Gastrocnemius medialis (tissue), 4 donors: ENCODE data around the gene SREBF2. TPM values are rescaled to one million over a fixed set of nuclear protein-coding genes. Genes with fewer than 3 reads are reported as not detected.

Experiments used
- ATAC-seq, 2 donors: fragments of 150-250 bp; one replicate each; pipeline ENCODE4 v1.9.1; 2016
- DNase-seq, 2 donors: peaks; one replicate each; pipeline ENCODE4 v3.0.0-alpha.2; 2019
- H3K27ac ChIP-seq, 4 donors: fragments of 200-600 bp; sonication (generic); 1 replicate in 1 of 4; 2 replicates in 3 of 4; pipeline ENCODE4 v1.5.1; 2016 to 2018; ENCODE audit warnings: mild to moderate bottlenecking in 2 of 4, moderate library complexity in 1 of 4
- H3K27me3 ChIP-seq, 3 donors: fragments of 200-600 bp; sonication (generic) in 2 of 3; 1 replicate in 1 of 3; 2 replicates in 2 of 3; pipeline versions ENCODE4 v1.5.1 to v1.6.0; 2016 to 2019; ENCODE audit warnings: mild to moderate bottlenecking in 1 of 3, moderate library complexity in 1 of 3
- H3K36me3 ChIP-seq, 2 donors: fragments of 200-600 bp; sonication (generic) in 1 of 2; one replicate each; pipeline ENCODE4 v1.5.1; 2017 to 2018
- H3K4me1 ChIP-seq, 2 donors: fragments of 200-600 bp; sonication (generic) in 1 of 2; one replicate each; pipeline ENCODE4 v1.5.1; 2016 to 2017; ENCODE audit warnings: mild to moderate bottlenecking in 2 of 2
- H3K4me3 ChIP-seq, 4 donors: fragments of 200-600 bp; sonication (generic) in 3 of 4; 1 replicate in 1 of 4; 2 replicates in 3 of 4; pipeline ENCODE4 v1.5.1; 2016 to 2019; ENCODE audit warnings: mild to moderate bottlenecking in 2 of 4
- H3K9me3 ChIP-seq, 3 donors: fragments of 200-600 bp; sonication (generic) in 2 of 3; 1 replicate in 1 of 3; 2 replicates in 2 of 3; pipeline ENCODE4 v1.5.1; 2016 to 2019
- CTCF ChIP-seq, 5 experiments: fragments of 450-650 bp in 3 of 5; fragments of 200-600 bp in 2 of 5; sonication (generic) in 2 of 5; IDR thresholded peaks in 4 of 5; conservative IDR thresholded peaks in 1 of 5; 1 replicate in 4 of 5; 2 replicates in 1 of 5; pipeline ENCODE4 v1.5.1; 2016 to 2019; ENCODE audit warnings: antibody characterized with exemption in 5 of 5, mild to moderate bottlenecking in 3 of 5, moderate library complexity in 3 of 5
- POLR2A ChIP-seq, 2 donors: fragments of 450-650 bp; IDR thresholded peaks; one replicate each; pipeline ENCODE4 v1.6.1; 2017; ENCODE audit warnings: antibody characterized with exemption in 2 of 2, mild to moderate bottlenecking in 2 of 2, moderate library complexity in 2 of 2
- in situ Hi-C, 4 donors: fragments of 200-750 bp; cut with MboI; loops; one replicate each; pipeline versions ENCODE4 v1.15.0 to v1.8.0; 2017; ENCODE audit warnings: low sequenced_read_pairs in 4 of 4
- intact Hi-C: fragments of 100-400 bp; cut with DNase I; formaldehyde crosslinking; loops from one replicate; pipeline ENCODE4 v1.15.1; 2023; ENCODE audit warnings: low total_unique reads
- total RNA-seq, 4 donors: library from RNA; depleted of rRNA; stranded (reverse); fragments of >200 nt; gene quantifications; one replicate each; pipeline versions ENCODE4 v1.1.0 to v1.2.3, GENCODE V29; 2016

The SREBF2 gene
- total RNA-seq, 4 donors from 2014 or later: 25.1 to 40.9 (median 36.1) TPM

DNA sequence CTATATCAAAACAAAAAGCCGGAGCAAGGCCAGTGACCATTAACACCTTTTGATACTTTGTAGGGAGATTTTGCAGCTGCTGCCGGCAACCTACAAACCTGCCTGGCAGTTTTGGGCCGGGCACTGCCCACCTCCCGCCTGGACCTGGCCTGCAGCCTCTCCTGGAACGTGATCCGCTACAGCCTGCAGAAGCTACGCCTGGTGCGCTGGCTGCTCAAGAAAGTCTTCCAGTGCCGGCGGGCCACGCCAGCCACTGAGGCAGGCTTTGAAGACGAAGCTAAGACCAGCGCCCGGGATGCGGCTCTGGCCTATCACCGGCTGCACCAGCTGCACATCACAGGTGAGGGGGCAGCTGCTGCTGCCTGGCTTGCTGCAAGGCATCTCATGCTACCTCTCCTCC lies 47.7 kb downstream of the SREBF2 start:
- peak in 1 of 2 donors; percentile 47 for DNase-seq
- H3K4me3 ChIP-seq: no peak overlapping the region
- TF ChIP-seq POLR2A (IDR thresholded peaks at IDR 0.05): no peak
- no peak for TF ChIP-seq CTCF (IDR thresholded peaks at IDR 0.05 in 4 of 5, conservative IDR thresholded peaks at IDR 0.05 in 1 of 5)
- in situ Hi-C loops: no loop called here
- H3K36me3 ChIP-seq: peaks cover 2 to 60% of the 10 kb centered on the region in 2 donors
- H3K4me1 ChIP-seq: peaks cover 10 to 15% of the 10 kb centered on the region in 2 donors
- no peaks in the 10 kb centered on the region for H3K9me3 ChIP-seq
- peak overlapping the region in 1 of 4 donors; percentile 2 for H3K27ac ChIP-seq
- ATAC-seq: peak; percentile 42 to 67
- no peaks in the 10 kb centered on the region for H3K27me3 ChIP-seq
- intact Hi-C loops: no loop called here

- intact Hi-C loops: no loop called here
- in situ Hi-C loops: no loop called here
- Histone ChIP-seq H3K36me3 (peaks cover 0 to 75% of the 10 kb centered on the region in 2 donors), H3K4me3 (no peak overlapping the region), H3K27ac (peak overlapping the region in 2 of 4 donors; percentile 30 to 32), H3K4me1 (peaks cover 10 to 15% of the 10 kb centered on the region in 2 donors), H3K27me3 (no peaks in the 10 kb centered on the region), H3K9me3 (no peaks in the 10 kb centered on the region)
- DNase-seq: no peak
- peak in 1 of 2 donors; percentile 8 for ATAC-seq
- TF ChIP-seq CTCF (IDR thresholded peaks at IDR 0.05 in 4 of 5, conservative IDR thresholded peaks at IDR 0.05 in 1 of 5): no peak
Observed at GRCh38 chr22:41883400-41883799, 50.5 kb downstream of the SREBF2 start.

DNA sequence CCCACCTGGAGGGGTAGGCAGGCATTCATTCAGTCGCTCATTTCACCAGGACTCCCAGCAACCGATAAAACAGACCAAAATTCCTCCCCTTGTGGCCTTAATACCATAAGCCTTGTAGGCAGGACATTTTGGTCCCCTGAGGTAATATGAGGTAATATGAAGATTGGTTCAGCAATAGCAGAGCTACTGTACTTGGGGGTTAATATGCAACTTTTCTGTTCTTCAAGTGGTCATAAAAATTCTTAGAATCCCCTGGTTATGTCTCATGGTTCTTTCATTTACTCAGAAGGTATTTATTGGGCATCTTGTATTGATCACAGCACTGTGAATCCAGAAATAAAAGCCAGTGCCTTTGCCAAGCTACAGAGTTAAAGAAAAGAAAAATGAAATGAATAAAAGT lies 52.2 kb downstream of the SREBF2 start:
- Histone ChIP-seq H3K9me3 (no peaks in the 10 kb centered on the region), H3K27me3 (no peaks in the 10 kb centered on the region), H3K4me1 (peaks cover 11 to 15% of the 10 kb centered on the region in 2 donors), H3K36me3 (peaks cover 0 to 74% of the 10 kb centered on the region in 2 donors), H3K27ac (peak overlapping the region in 1 of 4 donors; percentile 33), H3K4me3 (no peak overlapping the region)
- TF ChIP-seq CTCF (IDR thresholded peaks at IDR 0.05 in 4 of 5, conservative IDR thresholded peaks at IDR 0.05 in 1 of 5): no peak
- no peak for TF ChIP-seq POLR2A (IDR thresholded peaks at IDR 0.05)
- intact Hi-C loops (no loop called here), in situ Hi-C loops (no loop called here)
- DNase-seq: no peak
- ATAC-seq: no peak

DNA sequence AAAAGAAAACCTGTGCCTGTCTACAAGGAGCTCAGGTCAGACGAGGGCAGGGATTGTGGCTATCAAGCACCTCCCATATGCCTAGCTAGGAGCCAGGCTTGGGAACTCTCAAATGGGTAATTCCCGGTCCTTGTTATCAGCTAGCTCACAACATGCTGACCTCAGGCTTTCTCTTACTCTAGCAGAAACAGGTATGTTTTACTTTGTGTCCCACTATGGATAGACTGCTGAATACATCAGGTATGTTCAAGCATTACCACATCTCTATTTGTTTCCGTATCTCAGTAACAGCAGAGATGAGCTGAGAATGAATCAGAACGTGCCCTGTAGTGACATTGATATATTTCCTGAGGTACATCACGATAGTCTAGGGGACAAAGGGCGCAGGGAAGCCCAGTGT lies 52.6 kb downstream of the SREBF2 start:
- intact Hi-C loops: no loop called here
- in situ Hi-C loops: no loop called here
- DNase-seq (no peak), ATAC-seq (no peak)
- Histone ChIP-seq H3K27me3 (no peaks in the 10 kb centered on the region), H3K36me3 (peaks cover 0 to 74% of the 10 kb centered on the region in 2 donors), H3K27ac (no peak overlapping the region), H3K4me3 (no peak overlapping the region), H3K9me3 (no peaks in the 10 kb centered on the region), H3K4me1 (peaks cover 13 to 19% of the 10 kb centered on the region in 2 donors)
- no peak for TF ChIP-seq POLR2A (IDR thresholded peaks at IDR 0.05)
- no peak for TF ChIP-seq CTCF (IDR thresholded peaks at IDR 0.05 in 4 of 5, conservative IDR thresholded peaks at IDR 0.05 in 1 of 5)

- intact Hi-C loops: no loop called here
- Histone ChIP-seq H3K9me3 (no peaks in the 10 kb centered on the region), H3K36me3 (peaks cover 0 to 56% of the 10 kb centered on the region in 2 donors), H3K27me3 (no peaks in the 10 kb centered on the region), H3K27ac (no peak overlapping the region), H3K4me1 (peaks cover 22 to 24% of the 10 kb centered on the region in 2 donors), H3K4me3 (no peak overlapping the region)
- DNase-seq (no peak), ATAC-seq (no peak)
- no peak for TF ChIP-seq POLR2A (IDR thresholded peaks at IDR 0.05)
- no peak for TF ChIP-seq CTCF (IDR thresholded peaks at IDR 0.05 in 4 of 5, conservative IDR thresholded peaks at IDR 0.05 in 1 of 5)
- in situ Hi-C loops: no loop called here
Observed at GRCh38 chr22:41888627-41889200, 55.8 kb downstream of the SREBF2 start.
